Measurements from ENCODE around the gene JADE1.

JADE1 gene

DNA sequence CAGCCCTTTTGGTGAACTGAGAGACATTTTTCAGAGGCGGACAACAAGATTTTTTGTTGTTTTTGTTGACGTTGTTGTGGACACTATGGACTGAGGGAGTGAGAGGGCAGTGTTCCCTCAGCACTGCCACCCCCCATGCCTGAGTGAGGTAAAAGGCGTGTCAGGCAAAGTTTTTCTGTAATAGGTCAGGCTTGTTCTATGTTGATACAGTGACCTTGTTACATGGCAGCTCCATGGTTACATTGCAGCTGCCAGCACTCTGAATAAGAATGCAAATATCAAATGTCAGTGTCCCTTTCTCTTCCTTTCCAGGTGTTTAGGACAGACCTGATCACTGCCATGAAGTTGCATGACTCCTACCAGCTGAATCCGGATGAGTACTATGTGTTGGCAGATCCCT, 36.6 kb downstream of the JADE1 start:
- DNase-seq (ENCODE audit: low read depth) = no peak

DNA sequence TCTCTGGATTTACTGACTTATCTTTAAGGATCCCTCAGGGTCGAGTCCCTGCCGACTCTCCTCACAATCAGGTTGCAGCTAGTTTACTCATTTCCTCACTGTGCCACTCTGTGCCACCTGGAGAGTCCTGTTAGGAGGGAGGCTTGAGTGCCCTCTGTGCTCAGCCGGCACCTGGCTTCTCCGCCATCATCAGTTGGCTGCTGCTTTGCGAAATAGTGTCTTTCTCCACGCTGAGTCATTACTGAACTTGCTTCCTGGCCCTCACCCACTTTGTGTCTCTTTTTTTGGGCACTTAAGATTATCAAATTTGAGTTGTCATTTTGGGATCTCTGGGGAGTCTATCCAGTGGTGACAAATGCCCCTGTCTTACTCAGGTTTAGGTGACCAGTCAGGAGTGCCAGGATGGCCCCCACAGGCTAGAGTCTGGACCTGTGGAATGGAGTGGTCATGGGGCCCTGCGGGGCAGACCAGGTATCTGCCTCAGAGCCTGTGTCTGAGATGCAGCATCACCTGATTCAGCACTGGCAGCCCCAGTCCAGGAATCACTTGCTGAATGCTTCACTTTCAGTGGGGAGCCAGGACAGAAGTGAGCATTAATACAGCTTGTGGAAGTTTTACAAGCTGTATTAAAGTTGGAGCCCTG, 37.7 kb downstream of the JADE1 start:
- no peak for DNase-seq (ENCODE audit: low read depth)

DNA sequence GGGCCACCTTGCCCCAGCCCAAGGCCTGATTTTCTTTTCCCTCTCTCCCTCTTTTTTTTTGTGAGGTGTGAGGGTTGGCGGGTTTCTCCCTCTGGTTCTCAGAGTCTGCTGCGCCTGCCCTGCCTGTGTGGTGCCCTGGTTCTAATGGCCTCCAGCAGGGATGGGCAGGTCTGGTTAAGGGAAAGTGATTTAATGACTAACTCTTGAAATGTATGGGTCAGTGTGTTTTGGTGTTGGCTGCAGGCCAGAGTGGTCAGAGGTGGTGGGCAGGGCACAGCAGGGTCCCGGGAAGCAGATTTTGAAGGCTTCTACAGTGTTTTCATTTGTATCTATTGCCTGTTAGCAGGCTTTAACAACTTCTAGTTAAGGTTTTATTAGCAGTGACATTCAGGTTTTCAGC, 39.0 kb downstream of the JADE1 start:
- DNase-seq (ENCODE audit: low read depth) = no peak

DNA sequence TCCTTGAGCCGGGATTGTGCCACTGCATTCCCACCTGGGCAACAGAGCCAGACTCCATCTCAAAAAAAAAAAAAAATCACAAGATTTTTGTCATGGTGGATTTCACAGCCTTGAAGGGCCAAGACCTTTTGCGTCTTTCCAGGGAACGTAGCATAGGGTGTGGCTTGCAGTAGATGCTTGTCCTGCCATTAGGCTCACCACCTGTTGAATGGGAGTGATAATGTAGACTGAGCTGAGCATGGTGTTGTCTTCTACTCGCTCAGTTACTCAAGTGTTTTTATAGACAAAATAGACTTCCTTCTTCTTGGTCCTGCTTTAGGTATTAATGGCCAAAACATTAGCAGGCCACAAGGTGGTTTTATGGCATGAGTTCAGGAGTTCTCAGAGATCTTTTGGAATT, 40.8 kb downstream of the JADE1 start:
- DNase-seq (ENCODE audit: low read depth) = no peak

DNA sequence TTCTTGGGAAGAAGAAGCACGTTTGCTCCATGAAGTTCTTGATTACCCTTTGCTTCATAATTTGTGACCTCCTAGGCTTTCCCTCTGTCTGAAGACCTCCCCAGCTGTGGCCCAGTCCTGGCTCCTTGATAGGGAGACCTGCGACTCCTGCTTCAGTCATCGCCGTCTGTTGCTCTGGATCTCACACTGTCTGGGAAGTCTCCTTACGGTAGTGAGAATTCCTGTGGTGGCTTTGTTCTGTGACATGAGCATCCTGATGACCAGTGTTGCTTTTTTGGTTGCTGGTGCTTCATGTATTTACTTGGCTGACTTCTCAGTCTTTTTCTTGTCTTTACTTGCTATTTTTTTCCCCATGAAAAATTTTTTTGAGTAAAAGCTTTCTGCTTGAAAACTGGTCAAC, 44.2 kb downstream of the JADE1 start:
- DNase-seq (ENCODE audit: low read depth) = no peak

DNA sequence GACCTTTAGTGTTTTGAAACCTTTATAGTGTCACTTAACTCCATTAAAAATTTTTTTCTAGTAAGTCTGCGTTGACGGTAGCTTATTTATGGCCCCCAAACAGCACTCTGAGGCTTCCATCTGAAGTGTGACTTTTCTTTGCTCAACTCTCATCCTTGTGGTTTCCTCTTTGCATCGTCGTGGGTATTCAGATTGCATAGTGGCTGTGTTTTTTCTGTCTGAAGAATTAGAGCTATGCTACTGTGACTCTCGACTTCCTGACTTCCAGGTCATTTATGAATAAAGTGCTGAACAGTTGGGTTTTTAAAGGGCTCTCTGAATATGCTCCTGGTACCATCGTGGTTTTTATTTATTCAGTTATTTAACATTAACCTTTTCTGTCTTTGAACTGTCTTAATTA, 44.9 kb downstream of the JADE1 start:
- DNase-seq (ENCODE audit: low read depth) = no peak

DNA sequence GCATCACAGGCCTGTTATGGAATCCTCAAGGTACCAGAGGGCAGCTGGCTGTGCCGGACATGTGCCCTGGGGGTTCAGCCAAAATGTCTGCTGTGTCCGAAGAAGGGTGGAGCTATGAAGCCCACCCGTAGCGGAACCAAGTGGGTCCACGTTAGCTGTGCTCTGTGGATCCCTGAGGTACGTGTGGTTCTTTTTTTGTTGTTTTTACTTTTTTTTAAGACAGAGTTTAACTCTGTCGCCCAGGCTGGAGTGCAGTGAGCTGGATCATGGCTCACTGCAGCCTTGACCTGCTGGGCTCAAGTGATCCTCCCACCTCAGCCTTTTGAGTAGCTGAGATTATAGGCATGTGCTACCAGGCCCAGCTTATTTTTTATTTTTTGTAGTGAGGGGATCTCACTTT, 46.1 kb downstream of the JADE1 start:
- no peak for DNase-seq (ENCODE audit: low read depth)

DNA sequence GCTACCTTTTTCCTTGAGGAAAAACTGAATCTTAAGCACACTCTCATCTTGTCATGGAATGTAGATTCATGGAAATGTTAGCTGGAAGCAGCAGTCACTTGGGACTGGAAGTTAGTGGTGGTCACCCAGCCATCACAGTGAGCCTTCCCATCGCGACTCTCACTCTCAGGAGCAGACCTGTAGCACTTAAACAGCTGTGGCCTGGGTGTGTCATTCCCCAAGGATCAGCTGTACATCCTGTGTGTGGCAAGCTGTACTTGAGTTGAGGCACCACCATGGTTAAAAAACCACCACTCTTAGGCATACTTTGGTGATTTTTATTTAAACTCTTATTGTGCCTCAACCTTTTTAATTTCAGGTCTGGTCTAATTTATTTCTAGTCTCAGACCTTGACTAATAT, 46.7 kb downstream of the JADE1 start:
- DNase-seq (ENCODE audit: low read depth) = no peak

DNA sequence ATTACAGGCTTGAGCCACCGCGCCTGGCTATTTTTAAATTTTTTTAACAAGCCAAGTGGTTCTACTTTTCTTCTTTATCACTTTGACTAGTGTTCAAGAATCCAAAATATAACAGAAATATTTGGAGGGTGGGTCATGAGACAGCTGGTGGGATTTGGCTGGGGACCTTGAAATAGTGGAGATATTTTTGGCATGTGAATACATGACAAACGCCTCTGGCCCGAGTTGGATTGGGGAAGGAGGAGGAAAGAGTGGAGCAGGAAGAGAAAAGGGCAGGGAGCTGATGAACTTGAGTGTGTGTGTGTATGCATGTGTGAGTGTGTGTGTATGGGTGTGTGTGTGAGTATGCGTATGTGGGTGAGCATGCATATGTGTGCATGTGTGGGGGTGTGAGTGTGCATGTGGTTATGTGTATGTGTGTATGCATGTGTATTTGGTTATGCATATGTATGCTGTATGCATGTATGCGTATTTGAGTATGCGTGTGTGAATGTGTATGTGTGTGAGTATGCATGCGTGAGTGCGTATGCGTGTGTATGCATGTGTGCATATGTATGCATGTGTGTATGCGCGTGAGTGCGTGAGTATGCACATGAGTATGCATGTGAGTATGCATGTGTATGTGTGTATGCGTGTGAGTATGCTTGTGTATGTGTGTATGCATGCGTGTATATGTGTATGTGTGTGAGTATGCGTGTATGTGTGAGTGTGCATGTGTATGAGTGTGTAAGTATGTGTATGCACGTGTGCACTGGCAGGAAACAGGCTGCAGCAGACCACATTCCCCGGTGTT, 49.6 kb downstream of the JADE1 start:
- DNase-seq (ENCODE audit: low read depth) = no peak

DNA sequence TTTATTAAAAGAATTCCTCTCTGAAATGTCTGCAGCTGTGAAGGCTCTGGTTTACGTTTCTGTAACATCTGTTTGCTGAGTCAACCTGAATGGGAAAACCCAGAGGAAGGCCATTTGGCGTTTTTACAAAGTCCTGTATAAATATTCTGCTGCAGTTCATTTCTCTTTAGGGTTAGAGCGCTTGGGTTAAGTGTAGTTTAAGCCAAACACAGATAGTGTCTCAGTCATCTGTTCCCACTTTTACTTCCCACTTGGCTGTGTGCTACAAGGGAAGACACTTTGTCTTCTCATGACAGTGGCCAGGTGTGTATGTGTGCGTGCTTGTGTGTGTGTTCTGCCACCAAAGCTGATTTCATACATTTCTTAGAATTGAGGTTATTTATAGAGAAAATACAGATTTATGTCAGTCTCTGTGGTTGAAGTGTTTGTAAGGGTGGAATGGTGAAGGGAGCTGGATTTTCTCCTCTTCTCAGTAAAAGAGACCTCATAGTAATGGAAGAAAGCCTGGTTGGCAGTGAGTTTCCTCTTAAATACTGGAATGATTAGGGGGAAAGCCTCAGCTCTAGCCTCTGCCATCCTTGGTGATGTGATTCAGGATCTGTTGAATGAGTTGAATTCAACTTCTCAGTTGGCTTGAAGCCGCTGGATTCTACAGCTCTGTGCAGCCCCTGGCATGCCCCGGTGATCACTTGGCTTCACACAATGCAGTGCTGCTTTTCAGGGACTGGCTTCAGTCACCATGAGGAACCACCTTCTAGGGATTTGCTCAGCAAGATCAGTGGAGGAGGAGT, 50.6 kb downstream of the JADE1 start:
- no peak for DNase-seq (ENCODE audit: low read depth)

DNA sequence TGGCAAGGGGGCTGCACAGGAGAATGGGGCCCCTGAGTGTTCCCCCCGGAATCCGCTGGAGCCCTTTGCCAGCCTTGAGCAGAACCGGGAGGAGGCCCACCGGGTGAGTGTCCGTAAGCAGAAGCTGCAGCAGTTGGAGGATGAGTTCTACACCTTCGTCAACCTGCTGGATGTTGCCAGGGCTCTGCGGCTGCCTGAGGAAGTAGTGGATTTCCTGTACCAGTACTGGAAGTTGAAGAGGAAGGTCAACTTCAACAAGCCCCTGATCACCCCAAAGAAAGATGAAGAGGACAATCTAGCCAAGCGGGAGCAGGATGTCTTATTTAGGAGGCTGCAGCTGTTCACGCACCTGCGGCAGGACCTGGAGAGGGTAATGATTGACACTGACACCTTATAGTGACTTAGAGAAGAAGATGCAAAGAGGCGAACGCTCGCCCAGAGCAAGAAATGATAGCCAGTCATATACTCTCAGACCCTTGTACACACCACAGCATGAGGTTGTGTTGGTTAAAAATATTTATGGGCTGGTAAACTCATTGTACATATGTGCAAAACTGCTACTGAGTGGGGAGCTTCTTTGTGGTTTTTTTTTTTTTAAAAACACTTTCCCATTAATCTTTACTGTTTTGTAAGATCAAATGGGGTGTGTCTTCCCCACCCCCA, 52.5 kb downstream of the JADE1 start:
- DNase-seq (ENCODE audit: low read depth) = no peak

DNA sequence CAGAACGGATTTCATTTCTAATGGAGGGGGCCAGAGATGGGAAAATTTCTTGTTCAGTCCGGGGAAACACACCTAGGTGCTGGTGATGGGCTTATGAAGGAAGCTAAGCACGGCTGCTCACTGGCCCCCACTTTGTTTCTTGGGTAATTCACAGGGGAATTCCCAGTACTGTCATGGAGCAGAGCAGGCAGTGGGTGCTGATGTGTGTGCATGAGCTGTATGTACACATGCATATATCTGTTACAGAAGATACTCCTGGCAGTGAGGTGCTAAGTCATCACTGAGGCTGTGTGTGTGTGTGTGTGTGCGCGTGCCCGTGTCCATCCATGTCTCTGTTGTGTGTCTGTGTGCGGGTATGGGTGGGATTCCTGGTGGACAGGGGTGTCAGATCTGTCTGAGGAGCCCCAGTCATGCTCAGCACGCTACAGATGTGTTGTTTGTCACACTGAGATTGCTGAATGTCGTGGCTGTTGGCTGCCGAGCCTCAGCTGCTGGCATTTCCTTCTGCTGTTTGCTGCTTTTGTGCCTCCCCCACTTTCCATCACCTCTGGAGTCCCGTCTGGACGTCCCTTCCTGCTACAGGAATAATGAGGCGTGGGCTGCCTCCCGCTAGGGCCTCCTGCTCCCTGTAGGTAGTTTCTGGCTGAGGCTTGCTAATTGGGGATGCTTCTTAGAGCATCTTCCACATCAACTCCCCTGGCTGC, 53.3 kb downstream of the JADE1 start:
- peak; percentile 30 for DNase-seq (ENCODE audit: low read depth)

DNA sequence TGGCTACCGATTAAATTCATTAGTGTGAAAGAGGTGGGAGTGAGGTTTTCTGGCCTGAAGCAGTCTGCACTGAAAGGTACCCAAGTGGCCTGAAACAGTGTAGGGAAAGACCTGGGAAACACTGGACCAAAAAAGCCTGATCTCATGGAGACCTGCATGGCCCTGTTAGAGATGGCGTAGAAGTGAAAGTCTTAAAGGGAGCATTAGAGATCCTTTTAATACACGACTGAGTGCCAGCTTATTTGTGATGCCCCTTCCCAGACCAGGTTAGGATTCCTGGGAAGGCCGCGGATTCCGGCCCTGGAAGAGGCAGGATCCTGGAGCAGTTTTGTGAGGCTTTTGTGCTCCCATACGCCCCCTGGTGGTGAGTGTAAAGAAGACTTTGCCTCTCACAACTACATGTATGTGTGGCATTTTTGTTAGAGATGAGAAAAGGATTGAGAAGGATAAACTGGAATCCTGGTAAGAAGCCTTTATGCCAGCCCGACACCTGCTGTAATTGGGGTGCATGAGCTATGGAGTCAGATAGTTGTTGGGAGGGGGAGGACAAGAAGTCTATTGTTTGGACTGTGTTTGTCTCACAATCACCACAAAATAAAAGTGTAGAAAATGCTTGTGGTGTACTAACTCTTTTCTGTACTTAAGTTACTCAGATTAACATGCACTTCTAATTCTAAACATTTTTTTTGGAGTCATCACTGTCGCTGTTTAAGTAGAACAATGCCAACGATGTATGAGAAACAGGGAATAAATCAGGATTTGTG, 54.0 kb downstream of the JADE1 start:
- peak; percentile 57 for DNase-seq (ENCODE audit: low read depth)

DNA sequence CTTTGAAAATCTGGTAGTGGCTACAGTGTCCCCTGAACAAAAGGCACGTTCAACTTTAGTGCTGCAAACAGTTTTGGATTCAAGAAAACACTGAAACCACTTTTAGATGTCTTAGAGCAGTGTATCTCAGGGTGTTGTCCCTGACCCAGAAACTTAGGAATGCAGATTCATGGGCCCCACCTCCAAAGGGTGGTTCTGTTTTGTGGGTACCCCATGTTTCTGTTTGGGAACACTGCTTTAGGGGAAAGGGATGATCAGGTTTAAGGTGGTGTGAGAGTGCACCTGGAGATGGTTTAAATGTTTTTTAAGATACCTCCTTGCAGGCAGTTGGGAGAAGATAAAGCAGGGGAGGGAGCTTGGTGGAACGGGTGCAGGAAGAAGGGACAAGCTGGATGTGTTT, 55.6 kb downstream of the JADE1 start:
- no peak for DNase-seq (ENCODE audit: low read depth)

DNA sequence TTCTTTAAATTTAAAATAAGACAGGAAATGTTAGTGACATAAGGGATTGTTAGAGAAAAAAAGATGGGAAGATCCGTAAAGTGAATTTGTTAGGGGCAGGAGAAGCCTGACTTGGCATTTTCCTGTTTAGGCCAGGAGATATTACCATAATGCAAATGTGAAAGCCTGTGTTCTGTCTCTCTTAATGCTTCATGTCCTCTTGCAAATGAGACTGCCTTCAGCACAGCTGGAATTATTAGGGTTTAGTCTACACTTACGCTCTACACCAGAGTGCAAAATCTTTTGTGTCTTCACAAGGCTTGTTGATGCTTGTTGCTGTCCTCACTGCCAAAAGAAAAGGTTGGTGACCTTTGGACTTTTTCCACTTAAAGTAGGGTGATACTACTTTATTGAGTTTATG, 56.8 kb downstream of the JADE1 start:
- DNase-seq (ENCODE audit: low read depth) = no peak

DNA sequence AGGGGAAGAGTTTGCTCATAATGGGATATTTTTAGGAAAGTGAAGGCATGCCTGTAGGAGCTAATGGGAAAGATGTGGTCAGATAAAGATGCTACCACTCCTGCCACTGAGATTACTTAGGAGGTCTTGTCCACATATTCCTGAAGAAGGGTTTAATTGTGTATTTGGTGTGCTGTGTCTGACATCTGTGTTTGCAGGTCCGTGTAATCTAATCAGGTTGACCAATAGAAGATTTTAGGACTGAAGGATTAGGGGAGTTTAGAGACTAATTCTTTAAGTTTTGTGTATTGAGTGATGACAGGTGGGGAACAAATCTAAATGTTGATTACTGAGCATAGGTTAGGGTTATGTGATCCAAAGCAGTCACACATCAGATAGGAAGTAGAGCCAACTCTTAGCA, 57.2 kb downstream of the JADE1 start:
- no peak for DNase-seq (ENCODE audit: low read depth)

DNA sequence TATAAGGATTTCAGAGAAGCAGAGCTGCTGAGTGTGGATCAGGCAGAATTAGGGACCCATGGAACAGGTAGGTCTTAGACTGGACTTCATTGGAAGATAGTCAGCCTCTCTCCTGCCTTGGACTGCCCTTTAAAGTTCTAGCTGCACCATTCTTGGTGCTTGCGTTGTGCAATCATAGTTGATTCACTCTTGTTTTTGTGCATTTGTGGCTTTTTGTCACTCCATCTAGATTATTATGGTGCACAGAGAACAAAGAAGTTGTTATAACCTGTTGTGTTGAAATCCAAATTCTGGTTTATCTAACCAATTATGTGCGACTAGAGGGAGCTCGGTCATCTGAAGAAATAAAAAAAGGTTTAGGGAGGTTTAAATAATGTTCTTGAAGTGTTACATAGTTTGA, 59.3 kb downstream of the JADE1 start:
- DNase-seq (ENCODE audit: low read depth) = no peak

DNA sequence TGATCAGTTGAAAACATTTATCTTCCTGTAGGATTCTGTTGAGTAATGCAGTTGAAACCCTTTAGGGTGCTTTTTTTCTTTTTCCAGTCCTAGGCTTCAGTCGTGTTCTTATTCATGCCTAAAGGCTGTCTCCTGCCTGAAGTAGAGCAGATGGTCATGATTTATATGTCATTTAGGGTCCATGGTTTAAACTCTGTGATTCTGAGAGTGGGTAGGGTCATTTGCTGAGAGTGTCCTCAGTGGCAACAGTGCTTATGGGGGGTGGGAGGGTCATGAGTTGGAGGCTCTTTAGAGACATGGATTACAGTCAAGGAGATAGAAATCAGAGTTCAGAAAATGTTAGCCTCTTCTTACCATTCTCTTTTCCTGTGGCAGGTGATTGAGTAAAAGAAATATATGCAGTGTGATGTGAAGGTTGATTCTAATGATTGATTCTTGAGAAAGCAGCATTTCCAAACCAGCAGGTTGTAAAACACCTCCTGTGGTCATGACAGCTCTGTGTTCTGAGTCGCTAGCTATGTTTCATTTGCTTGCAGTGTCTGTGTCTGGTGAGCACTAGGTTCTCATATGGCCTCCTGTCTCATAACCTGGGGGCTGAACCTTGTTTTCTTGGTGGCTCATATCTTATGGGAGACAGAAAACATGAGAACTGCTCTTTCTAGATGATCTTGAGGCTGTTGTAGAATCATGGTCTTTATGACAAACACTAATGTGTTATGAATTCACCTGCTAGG, 60.4 kb downstream of the JADE1 start:
- DNase-seq (ENCODE audit: low read depth) = no peak

DNA sequence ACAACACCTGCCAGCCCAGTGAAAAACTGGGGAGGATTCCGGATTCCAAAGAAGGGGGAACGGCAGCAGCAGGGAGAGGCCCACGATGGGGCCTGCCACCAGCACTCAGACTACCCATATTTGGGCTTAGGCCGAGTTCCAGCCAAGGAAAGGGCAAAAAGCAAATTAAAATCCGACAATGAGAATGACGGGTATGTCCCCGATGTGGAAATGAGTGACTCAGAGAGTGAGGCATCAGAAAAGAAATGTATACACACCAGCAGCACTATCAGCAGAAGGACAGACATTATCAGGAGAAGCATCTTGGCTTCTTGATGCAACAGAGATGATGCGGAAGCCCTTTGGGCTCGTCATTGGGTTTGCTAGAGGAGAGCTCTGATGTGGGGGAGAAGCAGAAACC, 62.4 kb downstream of the JADE1 start:
- DNase-seq (ENCODE audit: low read depth) = no peak

DNA sequence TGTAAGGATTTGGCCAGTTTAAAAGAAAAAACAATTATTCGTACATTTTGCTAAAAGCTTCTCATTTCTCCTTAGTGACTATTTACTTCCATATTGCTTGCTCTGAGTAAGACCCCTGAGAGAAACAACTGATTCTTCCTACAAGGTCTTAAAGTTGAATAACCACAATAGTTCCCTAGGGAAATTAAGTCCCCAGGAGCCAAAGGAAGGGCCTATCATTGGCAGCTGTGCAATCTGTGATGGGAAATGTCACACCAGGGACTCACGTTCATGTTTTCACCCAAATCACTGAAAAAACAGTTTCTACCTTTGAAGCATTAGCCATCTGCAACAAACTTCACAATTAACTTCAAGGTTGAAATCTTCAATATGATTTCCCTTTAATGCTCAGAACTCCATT, 66.7 kb downstream of the JADE1 start:
- DNase-seq (ENCODE audit: low read depth) = no peak

DNA sequence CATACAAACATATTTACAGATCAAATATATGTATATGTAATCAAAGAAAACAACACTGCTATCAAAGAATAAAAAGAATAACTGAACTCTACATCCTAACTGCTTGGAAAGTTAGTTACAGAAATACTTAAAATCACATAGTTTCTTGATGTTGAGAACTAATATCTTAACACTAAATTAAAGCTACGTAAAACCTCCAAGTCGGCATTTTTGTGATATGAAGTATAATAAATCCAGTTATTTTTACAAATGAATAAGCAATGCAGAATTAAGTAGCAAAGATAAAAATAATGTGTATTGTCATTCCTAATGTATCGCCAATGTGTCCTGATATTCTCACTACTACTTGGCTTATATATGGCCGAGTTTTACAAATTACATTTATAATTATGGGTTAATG, 68.4 kb downstream of the JADE1 start:
- DNase-seq (ENCODE audit: low read depth) = no peak

Data from activated gamma-delta T cell treated with anti-CD3 and anti-CD28 coated beads, Interleukin-2, amount 50 U/mL, for 16 hours (primary cell).